ENCODE measurements around the gene ZCRB1.

The ZCRB1 gene

DNA sequence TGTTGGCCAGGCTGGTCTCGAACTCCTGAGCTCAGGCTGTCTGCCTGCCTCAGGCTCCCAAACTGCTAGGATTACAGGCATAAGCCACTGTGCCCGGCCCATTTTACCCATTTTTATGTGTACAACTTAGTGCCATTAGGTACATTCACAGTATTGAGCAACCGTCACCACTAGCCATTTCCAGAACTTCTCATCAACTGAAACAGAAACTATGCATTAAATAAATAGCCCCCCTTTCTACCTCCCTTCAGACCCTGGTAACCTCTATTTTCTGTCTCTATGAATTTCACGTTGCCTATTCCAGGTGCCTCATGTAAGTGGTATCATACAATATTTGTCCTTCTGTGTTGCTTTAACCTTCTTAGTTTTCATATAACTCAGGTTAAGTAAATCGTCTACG is 15.9 kb downstream of the ZCRB1 start:
- H3K36me3 Mint-ChIP-seq = peaks cover 8% of the 10 kb centered on the region
- H3K27ac Mint-ChIP-seq = no peak overlapping the region
- DNase-seq = no peak
- H3K4me1 Mint-ChIP-seq = no peaks in the 10 kb centered on the region
- H3K9me3 Mint-ChIP-seq = no peaks in the 10 kb centered on the region
- CTCF ChIA-PET = no interaction called here
- no peak overlapping the region for H3K4me3 Mint-ChIP-seq
- H3K27me3 Mint-ChIP-seq = no peaks in the 10 kb centered on the region

DNA sequence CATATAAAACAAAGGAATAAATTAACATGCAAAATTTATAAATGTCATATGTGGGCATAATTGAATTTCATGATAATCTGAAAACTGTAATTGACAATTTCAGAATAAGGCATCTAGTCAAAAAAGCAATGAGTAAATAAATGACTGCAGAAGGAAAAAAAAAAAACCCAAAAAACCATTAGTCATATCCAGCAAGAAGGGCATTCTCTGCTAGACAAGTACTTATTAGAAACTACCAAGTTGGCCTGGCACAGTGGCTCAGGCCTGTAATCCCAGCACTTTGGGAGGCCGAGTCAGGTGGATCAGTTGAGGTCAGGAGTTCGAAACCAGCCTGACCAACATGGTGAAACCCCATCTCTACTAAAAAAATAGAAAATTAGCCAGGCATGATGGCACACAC is 17.5 kb downstream of the ZCRB1 start:
- Mint-ChIP-seq H3K9me3 (no peaks in the 10 kb centered on the region), H3K4me1 (no peaks in the 10 kb centered on the region), H3K4me3 (no peak overlapping the region), H3K27me3 (no peaks in the 10 kb centered on the region), H3K36me3 (peaks cover 5% of the 10 kb centered on the region), H3K27ac (no peak overlapping the region)
- CTCF ChIA-PET = interaction anchor here (1.0 kb wide), 1 partner anchor 14 kb away, joined by 3 read pairs; no protein-coding TSS in a partner anchor
- DNase-seq = no peak

DNA sequence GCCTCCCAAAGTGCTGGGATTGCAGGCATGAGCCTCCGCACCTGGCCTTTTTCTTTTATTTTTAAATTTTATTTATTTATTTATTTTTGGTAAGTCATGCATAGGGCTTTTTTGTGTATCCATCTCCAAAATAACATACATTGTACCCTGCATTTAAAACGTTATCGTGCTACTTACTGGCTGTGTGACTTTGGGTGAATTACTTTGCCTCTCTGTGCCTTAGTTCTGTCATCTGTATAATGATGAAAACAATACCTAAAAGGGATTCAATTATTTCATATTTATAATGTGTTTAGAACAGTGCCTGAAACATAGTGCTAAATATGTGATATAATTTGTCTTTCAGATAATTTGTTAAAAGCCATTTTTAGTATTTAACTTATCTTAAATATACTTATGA is 19.6 kb downstream of the ZCRB1 start:
- CTCF ChIA-PET = no interaction called here
- Mint-ChIP-seq H3K9me3 (no peaks in the 10 kb centered on the region), H3K4me1 (no peaks in the 10 kb centered on the region), H3K36me3 (no peaks in the 10 kb centered on the region), H3K27ac (no peak overlapping the region), H3K27me3 (no peaks in the 10 kb centered on the region), H3K4me3 (no peak overlapping the region)
- no peak for DNase-seq

DNA sequence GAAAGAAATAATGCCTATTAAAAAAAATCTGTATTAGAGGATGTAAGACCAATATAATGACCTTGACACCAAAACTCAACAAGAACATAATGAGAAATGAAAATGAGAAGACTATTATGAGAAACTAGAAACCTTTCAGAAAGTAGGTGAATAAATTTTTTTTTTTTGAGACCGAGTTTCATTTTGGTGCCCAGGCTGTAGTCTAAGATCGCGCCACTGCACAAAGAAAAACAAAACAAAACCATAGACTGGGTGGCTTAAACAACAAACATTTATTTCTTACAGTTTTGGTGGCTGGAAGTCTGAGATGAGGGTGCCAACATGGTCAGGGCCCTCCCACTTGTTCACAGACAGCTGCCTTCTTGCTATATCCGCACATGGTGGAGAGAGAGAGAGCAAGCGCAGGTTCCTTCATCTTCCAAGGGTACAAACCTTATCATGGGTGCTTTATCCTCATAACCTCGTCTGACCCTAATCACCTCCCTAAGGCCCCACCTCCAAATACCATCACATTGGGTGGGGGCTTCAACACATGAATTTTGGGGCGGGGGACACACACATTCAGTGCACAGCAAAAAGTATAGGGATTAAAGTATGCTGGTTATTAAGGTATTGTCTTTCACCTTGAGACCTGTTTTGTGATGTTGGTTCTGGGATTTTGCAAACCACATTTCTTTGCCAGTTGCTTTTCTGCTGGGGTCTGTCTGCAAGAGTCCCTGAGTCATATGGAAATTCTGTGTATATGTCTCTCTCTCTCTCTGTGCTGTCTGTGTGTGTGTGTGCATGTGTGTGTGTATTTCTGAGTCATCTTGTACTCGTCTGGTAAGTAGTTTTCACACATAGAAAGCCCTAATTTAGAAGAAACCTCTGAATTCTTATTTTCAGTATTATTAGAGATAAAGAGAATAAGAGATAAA is 26.2 kb downstream of the ZCRB1 start:
- DNase-seq = peak; percentile 33
- Mint-ChIP-seq H3K4me3 (no peak overlapping the region), H3K4me1 (peaks cover 4% of the 10 kb centered on the region), H3K36me3 (no peaks in the 10 kb centered on the region), H3K27me3 (no peaks in the 10 kb centered on the region), H3K9me3 (no peaks in the 10 kb centered on the region), H3K27ac (no peak overlapping the region)
- CTCF ChIA-PET = interaction anchor here (0.7 kb wide), 1 partner anchor 213 kb away, joined by 3 read pairs; no protein-coding TSS in a partner anchor

GRCh38 chr12:42298887-42299286 is 27.0 kb downstream of the ZCRB1 start:
- CTCF ChIA-PET = no interaction called here
- Mint-ChIP-seq H3K36me3 (no peaks in the 10 kb centered on the region), H3K27me3 (no peaks in the 10 kb centered on the region), H3K4me3 (no peak overlapping the region), H3K27ac (no peak overlapping the region), H3K9me3 (no peaks in the 10 kb centered on the region), H3K4me1 (peaks cover 4% of the 10 kb centered on the region)
- DNase-seq = no peak

DNA sequence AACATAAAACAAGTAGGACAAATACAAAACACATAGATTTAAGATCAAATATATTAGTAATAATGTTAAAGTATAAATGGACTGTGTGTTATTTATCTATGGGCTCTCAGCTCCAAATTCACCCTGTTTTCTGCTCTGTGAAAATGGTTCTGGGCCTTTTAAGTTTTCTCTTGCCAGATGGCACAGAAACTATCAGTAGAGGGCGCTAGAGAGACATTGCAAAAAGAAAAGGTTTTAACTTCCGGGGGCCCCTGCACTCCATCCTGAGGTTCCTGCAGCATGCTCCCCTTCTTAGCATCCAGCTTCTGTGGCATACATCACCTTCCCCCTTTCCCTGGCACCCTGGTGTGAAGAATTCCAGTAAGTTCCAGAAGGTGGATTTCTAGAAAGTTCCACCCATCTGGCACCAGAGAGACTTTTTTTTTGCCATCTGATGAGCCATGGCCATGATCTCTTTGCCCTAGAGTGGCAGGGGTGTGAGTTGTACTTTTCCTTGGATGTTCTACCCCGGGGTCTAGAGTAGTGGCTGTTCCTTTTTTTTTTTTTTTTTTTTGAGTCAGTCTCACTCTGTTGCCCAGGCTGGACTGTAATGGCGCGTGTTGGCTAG is 29.3 kb downstream of the ZCRB1 start:
- DNase-seq = no peak
- Mint-ChIP-seq H3K9me3 (no peaks in the 10 kb centered on the region), H3K4me1 (peaks cover 4% of the 10 kb centered on the region), H3K27ac (no peak overlapping the region), H3K4me3 (no peak overlapping the region), H3K36me3 (no peaks in the 10 kb centered on the region), H3K27me3 (no peaks in the 10 kb centered on the region)
- CTCF ChIA-PET = interaction anchor here (1.7 kb wide), 1 partner anchor 15 kb away, joined by 4 read pairs; no protein-coding TSS in a partner anchor

DNA sequence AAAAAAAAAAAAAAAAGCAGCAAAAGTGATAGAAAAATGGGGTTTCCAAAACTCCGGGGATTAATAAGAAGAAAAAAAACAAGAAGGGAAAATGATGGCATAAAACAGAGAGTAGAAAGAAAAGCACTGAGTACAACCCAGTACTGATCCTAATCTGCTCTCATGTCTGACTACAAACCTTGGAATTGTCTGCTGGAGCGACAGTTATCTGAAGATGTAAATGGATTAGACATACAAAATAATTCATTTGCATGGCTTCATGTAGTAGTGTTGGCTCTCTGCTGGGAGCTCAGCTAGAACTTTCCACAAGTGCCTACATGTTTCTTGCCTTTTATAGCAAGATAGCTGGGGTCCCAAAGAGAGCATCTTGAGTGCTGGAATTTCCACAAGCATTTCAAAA is 34.2 kb downstream of the ZCRB1 start:
- no peak overlapping the region for H3K4me3 Mint-ChIP-seq
- H3K27me3 Mint-ChIP-seq = no peaks in the 10 kb centered on the region
- H3K4me1 Mint-ChIP-seq = no peaks in the 10 kb centered on the region

DNA sequence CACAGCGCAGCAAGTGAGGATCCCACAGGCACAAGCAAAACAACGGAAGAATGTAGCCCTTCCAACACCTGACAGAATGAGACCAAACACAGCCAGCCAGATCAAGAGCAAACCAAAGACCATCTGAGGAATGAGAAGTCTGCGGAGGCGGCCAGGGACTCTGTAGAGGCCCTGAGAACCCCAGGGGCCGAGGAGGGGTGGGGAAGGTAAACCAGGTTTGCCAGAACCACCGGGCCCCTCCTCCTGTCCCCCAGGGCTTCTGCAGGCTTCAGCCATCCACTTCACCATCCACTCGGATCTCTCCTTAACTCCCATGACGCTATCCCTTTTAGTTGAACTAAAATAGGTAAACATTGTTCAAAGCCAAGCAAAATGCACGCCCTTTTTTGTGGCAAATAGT is 37.4 kb downstream of the ZCRB1 start:
- H3K9me3 Mint-ChIP-seq = no peaks in the 10 kb centered on the region
- CTCF ChIA-PET = no interaction called here
- DNase-seq = no peak
- no peaks in the 10 kb centered on the region for H3K27me3 Mint-ChIP-seq
- no peak overlapping the region for H3K27ac Mint-ChIP-seq
- no peak overlapping the region for H3K4me3 Mint-ChIP-seq
- H3K36me3 Mint-ChIP-seq = no peaks in the 10 kb centered on the region
- H3K4me1 Mint-ChIP-seq = peaks cover 2% of the 10 kb centered on the region

More for the DNA sequence above, 34.2 kb downstream of the ZCRB1 start:
- no peaks in the 10 kb centered on the region for H3K36me3 Mint-ChIP-seq
- no peak overlapping the region for H3K27ac Mint-ChIP-seq
- H3K9me3 Mint-ChIP-seq = no peaks in the 10 kb centered on the region
- no peak for DNase-seq
- CTCF ChIA-PET = interaction anchor here (1.4 kb wide), 1 partner anchor 56 kb away, joined by 3 read pairs; no protein-coding TSS in a partner anchor

DNA sequence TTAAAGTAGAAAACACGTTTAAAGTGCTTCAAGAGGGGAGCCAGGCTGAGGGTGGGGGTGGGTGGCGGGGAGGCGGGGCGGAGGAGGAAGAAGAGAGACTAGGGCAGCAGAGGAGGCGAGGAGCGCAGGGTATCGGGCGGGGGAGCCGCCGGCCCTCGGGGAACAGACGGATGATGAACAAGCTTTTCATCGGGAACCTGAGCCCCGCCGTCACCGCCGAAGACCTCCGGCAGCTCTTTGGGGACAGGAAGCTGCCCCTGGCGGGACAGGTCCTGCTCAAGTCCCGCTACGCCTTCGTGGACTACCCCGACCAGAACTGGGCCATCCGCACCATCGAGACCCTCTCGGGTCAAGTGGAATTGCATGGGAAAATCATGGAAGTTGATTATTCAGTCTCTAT is 39.2 kb downstream of the ZCRB1 start:
- CTCF ChIA-PET = no interaction called here

DNA sequence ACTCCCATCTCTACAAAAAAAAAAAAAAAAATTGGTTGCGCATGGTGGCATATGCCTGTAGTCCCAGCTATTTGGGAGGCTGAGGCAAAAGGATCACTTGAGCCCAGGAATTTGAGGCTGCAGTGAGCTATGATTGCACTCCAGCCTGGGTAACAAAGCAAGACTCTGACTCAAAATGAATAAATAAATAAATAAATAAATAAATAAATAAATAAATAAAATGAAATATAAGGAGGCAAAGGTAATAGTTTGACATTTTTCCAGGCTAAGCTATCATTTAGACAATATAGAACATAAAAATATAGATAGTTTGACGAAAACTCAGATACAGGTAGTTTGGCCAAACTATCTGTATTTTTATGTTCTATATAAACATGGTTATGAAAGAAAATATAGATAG is 40.5 kb downstream of the ZCRB1 start:
- Mint-ChIP-seq H3K27ac (no peak overlapping the region), H3K36me3 (no peaks in the 10 kb centered on the region), H3K27me3 (no peaks in the 10 kb centered on the region), H3K9me3 (no peaks in the 10 kb centered on the region), H3K4me1 (peaks cover 2% of the 10 kb centered on the region), H3K4me3 (no peak overlapping the region)
- DNase-seq = no peak
- CTCF ChIA-PET = no interaction called here

More for the DNA sequence above, 39.2 kb downstream of the ZCRB1 start:
- no peaks in the 10 kb centered on the region for H3K9me3 Mint-ChIP-seq
- H3K36me3 Mint-ChIP-seq = no peaks in the 10 kb centered on the region
- H3K4me1 Mint-ChIP-seq = peaks cover 2% of the 10 kb centered on the region
- DNase-seq = no peak
- H3K27me3 Mint-ChIP-seq = no peaks in the 10 kb centered on the region
- no peak overlapping the region for H3K4me3 Mint-ChIP-seq
- no peak overlapping the region for H3K27ac Mint-ChIP-seq

DNA sequence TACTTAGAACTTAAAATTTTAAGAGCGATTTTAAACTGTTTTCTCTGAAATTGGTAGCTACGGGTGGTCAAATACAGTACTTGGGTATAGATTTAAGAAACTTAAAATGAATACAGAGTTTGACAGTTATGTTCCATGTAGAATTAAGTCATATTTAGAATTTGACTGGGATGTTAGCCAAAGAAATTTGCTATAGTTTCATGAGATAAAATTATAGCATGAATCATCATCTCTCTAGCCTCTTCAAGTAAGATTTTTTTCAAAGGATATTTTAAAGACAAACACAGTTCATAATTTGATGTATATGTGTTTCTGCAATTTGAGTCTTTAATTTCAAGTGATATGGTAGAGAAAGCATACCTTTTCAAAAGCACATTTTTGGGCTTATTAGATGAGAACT is 41.0 kb downstream of the ZCRB1 start:
- Mint-ChIP-seq H3K4me1 (peaks cover 2% of the 10 kb centered on the region), H3K27me3 (no peaks in the 10 kb centered on the region), H3K36me3 (no peaks in the 10 kb centered on the region), H3K4me3 (no peak overlapping the region), H3K27ac (no peak overlapping the region), H3K9me3 (no peaks in the 10 kb centered on the region)
- DNase-seq = no peak
- CTCF ChIA-PET = no interaction called here

- Mint-ChIP-seq H3K27me3 (no peaks in the 10 kb centered on the region), H3K9me3 (no peaks in the 10 kb centered on the region), H3K36me3 (no peaks in the 10 kb centered on the region), H3K4me3 (no peak overlapping the region), H3K27ac (no peak overlapping the region), H3K4me1 (peaks cover 2% of the 10 kb centered on the region)
- DNase-seq = no peak
- CTCF ChIA-PET = no interaction called here
Observed at GRCh38 chr12:42284157-42284556, 41.7 kb downstream of the ZCRB1 start.

DNA sequence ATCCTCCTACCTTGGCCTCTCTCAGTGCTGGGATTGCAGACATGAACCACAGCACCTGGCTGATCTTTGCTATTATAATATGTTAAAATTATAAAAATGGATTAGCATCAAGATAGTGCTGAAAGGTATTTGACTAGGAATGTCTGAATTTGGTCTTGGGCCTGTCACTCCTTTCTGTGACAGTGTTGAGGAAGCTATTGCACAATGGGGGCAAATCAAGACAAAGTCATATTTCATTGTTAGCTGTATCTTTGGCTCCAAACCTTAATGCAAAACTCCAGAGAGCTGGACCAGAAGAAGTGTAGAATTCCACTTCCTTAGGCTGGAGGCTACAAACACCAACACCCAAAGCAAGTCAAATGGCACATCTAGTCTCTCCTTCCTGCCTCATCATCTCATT is 42.2 kb downstream of the ZCRB1 start:
- no peaks in the 10 kb centered on the region for H3K27me3 Mint-ChIP-seq
- H3K4me3 Mint-ChIP-seq = no peak overlapping the region
- H3K4me1 Mint-ChIP-seq = peaks cover 2% of the 10 kb centered on the region
- CTCF ChIA-PET = no interaction called here
- DNase-seq = no peak
- H3K36me3 Mint-ChIP-seq = no peaks in the 10 kb centered on the region
- no peaks in the 10 kb centered on the region for H3K9me3 Mint-ChIP-seq
- no peak overlapping the region for H3K27ac Mint-ChIP-seq

GRCh38 chr12:42282294-42282693 is 43.6 kb downstream of the ZCRB1 start:
- Mint-ChIP-seq H3K36me3 (no peaks in the 10 kb centered on the region), H3K4me3 (no peak overlapping the region), H3K27ac (no peak overlapping the region), H3K9me3 (no peaks in the 10 kb centered on the region), H3K4me1 (peaks cover 2% of the 10 kb centered on the region), H3K27me3 (peaks cover 4% of the 10 kb centered on the region)
- DNase-seq = no peak
- CTCF ChIA-PET = interaction anchor here (0.6 to 1.9 kb wide), 2 partner anchors 14 to 1408 kb away, joined by 3 to 4 read pairs; no protein-coding TSS in a partner anchor

DNA sequence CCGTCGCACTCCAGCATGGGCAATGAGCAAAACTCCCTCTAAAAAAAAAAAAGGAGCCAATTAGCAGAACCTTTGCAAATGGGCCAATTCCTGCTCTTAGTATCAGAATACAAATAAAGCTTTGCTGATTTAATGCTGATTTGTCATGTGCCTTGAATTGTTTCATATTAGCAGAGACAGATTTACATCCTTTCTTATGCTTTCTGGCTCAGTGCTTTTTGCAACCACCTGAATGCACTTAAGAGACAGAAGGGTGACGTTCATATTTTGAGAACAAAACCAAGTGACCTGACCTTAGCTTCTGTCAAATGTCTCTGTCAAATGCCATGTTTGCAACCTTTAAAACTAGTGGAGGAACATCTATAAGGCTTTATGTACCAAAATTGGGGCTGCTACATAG is 44.0 kb downstream of the ZCRB1 start:
- Mint-ChIP-seq H3K9me3 (no peaks in the 10 kb centered on the region), H3K27ac (no peak overlapping the region), H3K4me1 (peaks cover 2% of the 10 kb centered on the region), H3K4me3 (no peak overlapping the region), H3K27me3 (peaks cover 4% of the 10 kb centered on the region), H3K36me3 (no peaks in the 10 kb centered on the region)
- CTCF ChIA-PET = interaction anchor here (0.6 to 1.9 kb wide), 2 partner anchors 15 to 1407 kb away, joined by 3 to 4 read pairs; no protein-coding TSS in a partner anchor
- DNase-seq = no peak

Data from activated naive CD4-positive, alpha-beta T cell treated with anti-CD3 and anti-CD28 coated beads, Interleukin-2, amount 10 ng/mL, durations not matched to agents 7 days and 5 days (primary cell).